ENCODE measurements around the gene LRRC17. TPM values are rescaled to one million over a fixed set of nuclear protein-coding genes. Genes with fewer than 3 reads are reported as not detected.
"Not testable (repeated sequence)": the region's sequence is repeated elsewhere in the genome, so short reads cannot be mapped to it uniquely, and the experiment has no call there.

Gene LRRC17
- total and polyA plus RNA-seq, 3 experiments from 2014 or later: not detected

- H3K4me1 ChIP-seq (ENCODE audit: insufficient read depth, low read length); H3K4me3 Mint-ChIP-seq; H3K4me1 Mint-ChIP-seq; H3K9me3 ChIP-seq (ENCODE audit: low read length); H3K4me3 ChIP-seq (ENCODE audit: low read length); H3K27ac Mint-ChIP-seq; DNase-seq; H3K27ac ChIP-seq (ENCODE audit: low read depth, low read length); H3K36me3 ChIP-seq (ENCODE audit: insufficient read depth, low read length); CTCF ChIA-PET; H3K27me3 ChIP-seq (ENCODE audit: insufficient read depth, low read length, poor library complexity, severe bottlenecking); POLR2A ChIA-PET: not testable (repeated sequence)
- H3K27me3 Mint-ChIP-seq: peaks cover 2 to 13% of the 10 kb centered on the region in 2 donors
- H3K9me3 Mint-ChIP-seq: peaks cover 0 to 37% (median 24%) of the 10 kb centered on the region in 5 donors
- peaks cover 0 to 22% (median 0%) of the 10 kb centered on the region in 3 donors for H3K36me3 Mint-ChIP-seq
Measured at GRCh38 chr7:102958004-102958403, 45.2 kb downstream of the LRRC17 start.

DNA sequence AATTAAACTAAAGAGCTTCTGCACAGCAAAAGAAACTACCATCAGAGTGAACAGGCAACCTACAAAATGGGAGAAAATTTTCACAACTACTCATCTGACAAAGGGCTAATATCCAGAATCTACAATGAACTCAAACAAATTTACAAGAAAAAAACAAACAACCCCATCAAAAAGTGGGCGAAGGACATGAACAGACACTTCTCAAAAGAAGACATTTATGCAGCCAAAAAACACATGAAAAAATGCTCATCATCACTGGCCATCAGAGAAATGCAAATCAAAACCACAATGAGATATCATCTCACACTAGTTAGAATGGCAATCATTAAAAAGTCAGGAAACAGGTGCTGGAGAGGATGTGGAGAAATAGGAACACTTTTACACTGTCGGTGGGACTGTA, 49.2 kb downstream of the LRRC17 start:
- DNase-seq; H3K27me3 ChIP-seq (ENCODE audit: insufficient read depth, low read length, poor library complexity, severe bottlenecking); CTCF ChIA-PET; H3K9me3 ChIP-seq (ENCODE audit: low read length); H3K9me3 Mint-ChIP-seq; H3K27me3 Mint-ChIP-seq; H3K36me3 Mint-ChIP-seq; POLR2A ChIA-PET; H3K4me1 ChIP-seq (ENCODE audit: insufficient read depth, low read length); H3K4me1 Mint-ChIP-seq; H3K36me3 ChIP-seq (ENCODE audit: insufficient read depth, low read length); H3K27ac ChIP-seq (ENCODE audit: low read depth, low read length); H3K4me3 ChIP-seq (ENCODE audit: low read length); H3K27ac Mint-ChIP-seq; H3K4me3 Mint-ChIP-seq: not testable (repeated sequence)

DNA sequence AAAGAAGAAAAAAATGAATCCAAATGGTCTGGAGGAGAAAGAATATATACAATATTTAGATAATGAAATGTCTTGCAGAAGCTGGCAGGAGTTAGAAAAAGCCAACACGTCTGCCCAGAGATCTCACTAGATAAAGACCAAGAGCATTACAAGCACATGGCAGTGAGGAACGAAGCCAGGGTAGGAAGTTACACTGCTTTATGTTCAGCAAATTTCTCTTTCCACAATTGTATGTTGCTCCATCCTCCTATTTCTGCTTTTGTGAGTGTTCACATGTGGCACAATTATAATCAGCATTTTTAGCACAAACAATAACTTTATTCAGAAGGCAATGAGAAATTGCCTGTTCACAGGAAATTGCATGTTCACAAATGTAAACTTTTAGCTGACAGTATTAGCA, 53.7 kb downstream of the LRRC17 start:
- DNase-seq: no peak
- H3K9me3 Mint-ChIP-seq: peaks cover 0 to 2% (median 0%) of the 10 kb centered on the region in 5 donors
- Histone ChIP-seq H3K27me3 (ENCODE audit: insufficient read depth, low read length, poor library complexity, severe bottlenecking) (no peaks in the 10 kb centered on the region), H3K27ac (ENCODE audit: low read depth, low read length) (no peak overlapping the region), H3K4me3 (ENCODE audit: low read length) (no peak overlapping the region), H3K9me3 (ENCODE audit: low read length) (no peaks in the 10 kb centered on the region), H3K36me3 (ENCODE audit: insufficient read depth, low read length) (no peaks in the 10 kb centered on the region), H3K4me1 (ENCODE audit: insufficient read depth, low read length) (no peaks in the 10 kb centered on the region)
- no peak overlapping the region for H3K4me3 Mint-ChIP-seq
- H3K36me3 Mint-ChIP-seq: no peaks in the 10 kb centered on the region
- H3K27me3 Mint-ChIP-seq: no peaks in the 10 kb centered on the region
- H3K27ac Mint-ChIP-seq: no peak overlapping the region
- ChIA-PET CTCF (no interaction called here), POLR2A (no interaction called here)
- no peaks in the 10 kb centered on the region for H3K4me1 Mint-ChIP-seq

DNA sequence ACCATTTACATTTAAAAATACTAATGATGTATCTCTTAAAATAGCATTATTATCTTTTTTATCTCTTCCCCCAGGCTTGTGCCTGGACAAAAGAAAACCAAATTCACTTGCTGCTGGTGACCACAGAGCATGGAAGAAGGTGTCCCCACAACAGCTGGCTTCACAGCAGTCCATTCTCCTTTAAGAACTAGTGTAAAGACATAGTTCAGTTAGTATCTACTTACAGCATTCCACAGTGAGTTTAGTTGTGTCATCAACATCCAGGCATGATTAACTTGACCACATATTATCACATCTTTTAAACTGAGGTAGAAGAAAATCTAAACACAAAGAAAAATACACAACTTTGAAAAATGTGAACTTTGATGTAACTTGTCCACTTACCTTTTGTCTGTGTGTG, 55.0 kb downstream of the LRRC17 start:
- CTCF ChIA-PET: no interaction called here
- no peak overlapping the region for H3K4me3 ChIP-seq (ENCODE audit: low read length)

GRCh38 chr7:102973096-102973802, 60.4 kb downstream of the LRRC17 start:
- Histone ChIP-seq H3K4me1 (ENCODE audit: insufficient read depth, low read length) (no peaks in the 10 kb centered on the region), H3K27ac (ENCODE audit: low read depth, low read length) (peak overlapping the region; percentile 85), H3K4me3 (ENCODE audit: low read length) (no peak overlapping the region), H3K27me3 (ENCODE audit: insufficient read depth, low read length, poor library complexity, severe bottlenecking) (no peaks in the 10 kb centered on the region), H3K9me3 (ENCODE audit: low read length) (no peaks in the 10 kb centered on the region), H3K36me3 (ENCODE audit: insufficient read depth, low read length) (no peaks in the 10 kb centered on the region)
- H3K4me3 Mint-ChIP-seq: no peak overlapping the region
- no peaks in the 10 kb centered on the region for H3K4me1 Mint-ChIP-seq
- DNase-seq: no peak
- no peak overlapping the region for H3K27ac Mint-ChIP-seq
- peaks cover 6 to 7% of the 10 kb centered on the region in 2 donors for H3K27me3 Mint-ChIP-seq
- CTCF ChIA-PET: no interaction called here
- H3K36me3 Mint-ChIP-seq: no peaks in the 10 kb centered on the region
- no peaks in the 10 kb centered on the region for H3K9me3 Mint-ChIP-seq
- POLR2A ChIA-PET: no interaction called here

More for the DNA sequence above, 55.0 kb downstream of the LRRC17 start:
- Mint-ChIP-seq H3K4me1 (no peaks in the 10 kb centered on the region), H3K4me3 (no peak overlapping the region), H3K27ac (no peak overlapping the region), H3K27me3 (no peaks in the 10 kb centered on the region), H3K9me3 (no peaks in the 10 kb centered on the region), H3K36me3 (no peaks in the 10 kb centered on the region)
- DNase-seq: no peak
- Histone ChIP-seq H3K36me3 (ENCODE audit: insufficient read depth, low read length) (no peaks in the 10 kb centered on the region), H3K27me3 (ENCODE audit: insufficient read depth, low read length, poor library complexity, severe bottlenecking) (no peaks in the 10 kb centered on the region), H3K9me3 (ENCODE audit: low read length) (no peaks in the 10 kb centered on the region), H3K4me1 (ENCODE audit: insufficient read depth, low read length) (no peaks in the 10 kb centered on the region), H3K27ac (ENCODE audit: low read depth, low read length) (no peak overlapping the region)
- POLR2A ChIA-PET: no interaction called here

DNA sequence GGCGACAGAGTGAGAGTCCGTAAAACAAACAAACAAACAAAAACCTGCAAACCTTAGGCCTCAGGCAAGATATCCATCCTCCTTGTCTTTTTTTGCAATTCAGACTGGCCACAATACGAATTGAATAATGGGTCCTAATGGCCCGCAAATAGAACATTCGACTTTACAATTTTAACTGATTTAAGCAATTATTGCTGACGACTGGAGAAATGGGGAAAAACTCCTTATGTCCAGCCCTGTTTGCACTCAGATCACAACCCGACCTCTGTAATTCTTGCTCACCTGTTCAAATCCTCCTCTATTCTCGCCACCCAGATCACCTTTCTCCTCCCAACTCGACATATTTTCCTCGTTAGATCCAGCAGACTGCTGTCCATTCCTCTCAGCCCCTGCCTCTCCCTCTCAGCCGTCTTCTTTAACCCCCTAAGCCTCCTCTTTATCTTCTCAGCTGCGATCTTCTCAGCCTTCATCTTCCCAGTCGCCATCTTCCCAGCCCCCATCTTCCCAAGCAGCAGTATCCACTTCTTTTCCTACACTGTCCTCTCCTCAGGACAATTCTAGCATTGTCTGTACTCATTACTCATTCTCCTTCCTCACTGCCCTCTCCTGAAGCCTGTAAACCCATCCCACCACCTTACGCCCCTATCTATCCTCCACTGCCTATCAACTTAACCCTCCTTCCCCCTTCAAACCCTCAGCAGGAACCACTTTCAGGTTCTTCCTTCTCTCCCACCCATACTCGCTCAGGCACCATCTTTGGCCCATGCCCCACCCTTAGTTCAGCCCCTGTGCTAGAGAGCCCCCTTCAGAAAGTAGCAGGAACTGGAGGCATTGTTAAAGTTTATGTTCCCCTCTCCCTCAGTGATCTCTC, 61.8 kb downstream of the LRRC17 start:
- no peak overlapping the region for H3K4me3 Mint-ChIP-seq
- Histone ChIP-seq H3K36me3 (ENCODE audit: insufficient read depth, low read length) (no peaks in the 10 kb centered on the region), H3K4me1 (ENCODE audit: insufficient read depth, low read length) (no peaks in the 10 kb centered on the region), H3K9me3 (ENCODE audit: low read length) (no peaks in the 10 kb centered on the region), H3K27me3 (ENCODE audit: insufficient read depth, low read length, poor library complexity, severe bottlenecking) (no peaks in the 10 kb centered on the region), H3K27ac (ENCODE audit: low read depth, low read length) (peak overlapping the region; percentile 85), H3K4me3 (ENCODE audit: low read length) (no peak overlapping the region)
- peak overlapping the region in 1 of 8 donors; percentile 4 for H3K27ac Mint-ChIP-seq
- no peaks in the 10 kb centered on the region for H3K4me1 Mint-ChIP-seq
- ChIA-PET POLR2A (no interaction called here), CTCF (no interaction called here)
- H3K36me3 Mint-ChIP-seq: no peaks in the 10 kb centered on the region
- H3K9me3 Mint-ChIP-seq: no peaks in the 10 kb centered on the region
- peaks cover 6 to 7% of the 10 kb centered on the region in 2 donors for H3K27me3 Mint-ChIP-seq
- no peak for DNase-seq

GRCh38 chr7:102975854-102976253, 63.1 kb downstream of the LRRC17 start:
- no peaks in the 10 kb centered on the region for H3K4me1 ChIP-seq (ENCODE audit: insufficient read depth, low read length)
- H3K36me3 ChIP-seq (ENCODE audit: insufficient read depth, low read length): no peaks in the 10 kb centered on the region
- Mint-ChIP-seq H3K36me3 (no peaks in the 10 kb centered on the region), H3K27me3 (peaks cover 6 to 7% of the 10 kb centered on the region in 2 donors), H3K4me1 (no peaks in the 10 kb centered on the region), H3K27ac (no peak overlapping the region), H3K4me3 (no peak overlapping the region), H3K9me3 (no peaks in the 10 kb centered on the region)
- CTCF ChIA-PET: no interaction called here
- peak overlapping the region; percentile 85 for H3K27ac ChIP-seq (ENCODE audit: low read depth, low read length)
- no peak for DNase-seq
- no peaks in the 10 kb centered on the region for H3K9me3 ChIP-seq (ENCODE audit: low read length)
- H3K4me3 ChIP-seq (ENCODE audit: low read length): no peak overlapping the region
- H3K27me3 ChIP-seq (ENCODE audit: insufficient read depth, low read length, poor library complexity, severe bottlenecking): no peaks in the 10 kb centered on the region
- POLR2A ChIA-PET: no interaction called here

GRCh38 chr7:102976493-102976892, 63.7 kb downstream of the LRRC17 start:
- Histone ChIP-seq H3K4me1 (ENCODE audit: insufficient read depth, low read length) (no peaks in the 10 kb centered on the region), H3K9me3 (ENCODE audit: low read length) (no peaks in the 10 kb centered on the region), H3K27ac (ENCODE audit: low read depth, low read length) (no peak overlapping the region), H3K27me3 (ENCODE audit: insufficient read depth, low read length, poor library complexity, severe bottlenecking) (no peaks in the 10 kb centered on the region), H3K4me3 (ENCODE audit: low read length) (no peak overlapping the region), H3K36me3 (ENCODE audit: insufficient read depth, low read length) (no peaks in the 10 kb centered on the region)
- ChIA-PET POLR2A (no interaction called here), CTCF (no interaction called here)
- H3K27ac Mint-ChIP-seq: no peak overlapping the region
- no peaks in the 10 kb centered on the region for H3K36me3 Mint-ChIP-seq
- H3K9me3 Mint-ChIP-seq: no peaks in the 10 kb centered on the region
- H3K4me1 Mint-ChIP-seq: no peaks in the 10 kb centered on the region
- peaks cover 6 to 7% of the 10 kb centered on the region in 2 donors for H3K27me3 Mint-ChIP-seq
- no peak for DNase-seq
- H3K4me3 Mint-ChIP-seq: no peak overlapping the region
